GM04503 (cell line): Measurements from ENCODE around the gene C19orf81.
"Not testable (repeated sequence)": the region's sequence is repeated elsewhere in the genome, so short reads cannot be mapped to it uniquely, and the experiment has no call there.

Experiments used
- DNase-seq: peaks from one replicate; pipeline ENCODE4 v3.0.0-alpha.2; 2012; ENCODE audit warnings: low read depth

Gene C19orf81

GRCh38 chr19:50649433-50650391 is at the start of gene C19orf81:
TSS of gene C19orf81 (plus strand) at chr19:50649445. CDS start at chr19:50649445, 0 bp downstream.
- no peak for DNase-seq

- no peak for DNase-seq
Measured at GRCh38 chr19:50601407-50602088, 47.7 kb upstream of the C19orf81 start.

GRCh38 chr19:50602089-50602422 is 47.2 kb upstream of the C19orf81 start:
- DNase-seq: no peak

- no peak for DNase-seq
Measured at GRCh38 chr19:50602496-50602895, 46.7 kb upstream of the C19orf81 start.

GRCh38 chr19:50602935-50603334 is 46.3 kb upstream of the C19orf81 start:
- DNase-seq: no peak

GRCh38 chr19:50604264-50605073 is 44.8 kb upstream of the C19orf81 start:
- DNase-seq: not testable (repeated sequence)

GRCh38 chr19:50606059-50606836 is 43.0 kb upstream of the C19orf81 start:
- DNase-seq: not testable (repeated sequence)

- no peak for DNase-seq
Measured at GRCh38 chr19:50607388-50607787, 41.9 kb upstream of the C19orf81 start.

GRCh38 chr19:50607874-50608785 is 41.1 kb upstream of the C19orf81 start:
- DNase-seq: no peak

GRCh38 chr19:50612504-50613404 is 36.5 kb upstream of the C19orf81 start:
- not testable (repeated sequence) for DNase-seq

GRCh38 chr19:50618379-50618778 is 30.9 kb upstream of the C19orf81 start:
- not testable (repeated sequence) for DNase-seq

GRCh38 chr19:50619184-50619583 is 30.1 kb upstream of the C19orf81 start:
- not testable (repeated sequence) for DNase-seq

- not testable (repeated sequence) for DNase-seq
Measured at GRCh38 chr19:50620394-50620906, 28.8 kb upstream of the C19orf81 start.

GRCh38 chr19:50624949-50625600 is 24.2 kb upstream of the C19orf81 start:
- DNase-seq: no peak

GRCh38 chr19:50626011-50626410 is 23.2 kb upstream of the C19orf81 start:
- no peak for DNase-seq

GRCh38 chr19:50626795-50627194 is 22.4 kb upstream of the C19orf81 start:
- no peak for DNase-seq

- no peak for DNase-seq
Measured at GRCh38 chr19:50628146-50628545, 21.1 kb upstream of the C19orf81 start.

- DNase-seq: no peak
Measured at GRCh38 chr19:50628551-50628950, 20.7 kb upstream of the C19orf81 start.

- DNase-seq: no peak
Measured at GRCh38 chr19:50629194-50629593, 20.1 kb upstream of the C19orf81 start.
